ENCODE data around the gene LITAFD.

LITAFD gene

DNA sequence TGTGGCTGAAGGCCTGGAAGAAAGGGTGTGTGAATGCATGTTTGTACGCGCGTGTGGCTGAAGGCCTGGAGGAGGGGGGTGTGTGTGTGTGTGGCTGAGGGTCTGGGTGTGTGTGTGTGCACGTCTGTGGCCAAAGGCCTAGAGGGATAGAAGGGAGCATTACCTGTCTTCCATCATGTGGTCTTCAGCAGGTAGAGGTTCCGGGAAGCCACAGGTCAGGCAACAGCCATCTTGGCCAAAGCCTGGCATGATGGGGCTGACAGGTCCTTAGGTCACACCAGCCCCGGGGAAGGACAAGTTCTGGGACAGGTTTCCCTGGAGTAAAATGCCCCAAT lies 5.2 kb downstream of the LITAFD start:
- TF ChIP-seq, protein P1, sequence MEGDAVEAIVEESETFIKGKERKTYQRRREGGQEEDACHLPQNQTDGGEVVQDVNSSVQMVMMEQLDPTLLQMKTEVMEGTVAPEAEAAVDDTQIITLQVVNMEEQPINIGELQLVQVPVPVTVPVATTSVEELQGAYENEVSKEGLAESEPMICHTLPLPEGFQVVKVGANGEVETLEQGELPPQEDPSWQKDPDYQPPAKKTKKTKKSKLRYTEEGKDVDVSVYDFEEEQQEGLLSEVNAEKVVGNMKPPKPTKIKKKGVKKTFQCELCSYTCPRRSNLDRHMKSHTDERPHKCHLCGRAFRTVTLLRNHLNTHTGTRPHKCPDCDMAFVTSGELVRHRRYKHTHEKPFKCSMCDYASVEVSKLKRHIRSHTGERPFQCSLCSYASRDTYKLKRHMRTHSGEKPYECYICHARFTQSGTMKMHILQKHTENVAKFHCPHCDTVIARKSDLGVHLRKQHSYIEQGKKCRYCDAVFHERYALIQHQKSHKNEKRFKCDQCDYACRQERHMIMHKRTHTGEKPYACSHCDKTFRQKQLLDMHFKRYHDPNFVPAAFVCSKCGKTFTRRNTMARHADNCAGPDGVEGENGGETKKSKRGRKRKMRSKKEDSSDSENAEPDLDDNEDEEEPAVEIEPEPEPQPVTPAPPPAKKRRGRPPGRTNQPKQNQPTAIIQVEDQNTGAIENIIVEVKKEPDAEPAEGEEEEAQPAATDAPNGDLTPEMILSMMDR (conservative IDR thresholded peaks at IDR 0.05; ENCODE audit: low read depth, low read length) = no peak
- H3K4me3 ChIP-seq (ENCODE audit: low read depth, low read length) = no peak overlapping the region
- DNase-seq (ENCODE audit: low read depth) = no peak

DNA sequence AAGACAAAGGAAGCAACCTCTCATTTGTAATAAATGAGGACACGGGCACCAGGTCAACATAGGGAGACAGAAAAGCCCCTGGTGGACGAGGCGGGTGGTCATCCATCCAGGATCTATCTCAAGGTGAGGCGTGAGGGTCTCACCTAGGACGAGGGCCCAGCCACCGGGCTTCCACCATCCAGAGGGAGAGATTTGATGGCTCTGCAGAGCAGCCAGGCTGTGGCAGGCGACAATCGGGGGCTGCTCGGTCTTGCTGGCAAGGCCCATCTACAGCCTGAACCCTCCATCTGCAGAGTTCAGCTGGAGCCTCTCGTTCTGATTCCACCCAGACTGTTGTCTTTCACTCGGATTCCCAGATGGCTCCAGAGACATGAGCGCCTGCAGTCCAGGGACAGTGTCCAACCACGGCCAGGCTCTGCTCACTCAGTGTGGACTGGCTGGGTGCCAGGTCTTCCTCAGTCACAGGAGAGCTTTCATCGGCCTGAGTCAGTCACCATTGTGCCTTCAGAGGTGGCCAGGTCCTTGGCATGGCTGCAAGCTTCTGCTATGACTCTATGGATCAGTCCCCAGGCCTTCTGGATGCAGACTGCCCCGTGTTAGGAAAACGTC lies 5.9 kb downstream of the LITAFD start:
- TF ChIP-seq, protein P1 (conservative IDR thresholded peaks at IDR 0.05; ENCODE audit: low read depth, low read length) = no peak
- no peak for DNase-seq (ENCODE audit: low read depth)
- no peak overlapping the region for H3K4me3 ChIP-seq (ENCODE audit: low read depth, low read length)

- no peak for DNase-seq (ENCODE audit: low read depth)
- no peak overlapping the region for H3K4me3 ChIP-seq (ENCODE audit: low read depth, low read length)
- TF ChIP-seq, protein P1 (conservative IDR thresholded peaks at IDR 0.05; ENCODE audit: low read depth, low read length) = no peak
These were observed 7.1 kb downstream of the LITAFD start for GRCh38 chr16:8888951-8889892.

DNA sequence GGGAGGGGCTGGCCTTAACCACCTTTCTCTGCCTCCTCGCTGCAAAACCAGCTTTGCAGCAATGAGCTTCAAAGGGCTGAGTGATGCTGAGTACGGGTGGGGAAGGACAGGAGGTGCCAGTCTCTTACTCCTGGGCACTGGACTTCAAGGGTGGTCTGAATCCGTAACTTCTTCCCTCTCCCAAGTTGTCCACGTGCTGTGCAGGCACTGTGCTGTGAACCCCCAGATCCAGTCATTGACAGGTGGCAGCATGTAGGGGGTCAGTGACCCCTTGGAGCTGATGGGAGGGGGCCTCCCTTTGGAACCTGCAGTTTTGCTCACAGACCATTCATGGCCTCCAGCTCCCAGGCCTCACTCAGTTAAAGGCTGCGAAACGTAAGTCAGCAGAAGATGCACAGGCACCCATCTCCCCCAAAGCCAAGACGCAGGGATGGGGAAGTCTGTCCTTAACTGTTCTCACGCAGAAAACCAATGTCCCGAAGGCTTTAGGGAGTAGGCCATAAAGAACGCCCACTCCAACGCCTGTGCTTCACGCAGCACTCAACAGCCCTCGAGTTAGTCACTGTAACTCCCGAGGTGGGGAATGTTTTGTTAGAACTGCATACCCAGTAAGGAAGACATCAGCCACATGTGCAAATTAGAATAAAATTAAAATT lies 7.9 kb downstream of the LITAFD start:
- no peak overlapping the region for H3K4me3 ChIP-seq (ENCODE audit: low read depth, low read length)
- no peak for DNase-seq (ENCODE audit: low read depth)
- TF ChIP-seq, protein P1 (conservative IDR thresholded peaks at IDR 0.05; ENCODE audit: low read depth, low read length) = no peak

GRCh38 chr16:8890549-8890921 lies 8.4 kb downstream of the LITAFD start:
- no peak for DNase-seq (ENCODE audit: low read depth)
- TF ChIP-seq, protein P1 (conservative IDR thresholded peaks at IDR 0.05; ENCODE audit: low read depth, low read length) = no peak
- H3K4me3 ChIP-seq (ENCODE audit: low read depth, low read length) = no peak overlapping the region

DNA sequence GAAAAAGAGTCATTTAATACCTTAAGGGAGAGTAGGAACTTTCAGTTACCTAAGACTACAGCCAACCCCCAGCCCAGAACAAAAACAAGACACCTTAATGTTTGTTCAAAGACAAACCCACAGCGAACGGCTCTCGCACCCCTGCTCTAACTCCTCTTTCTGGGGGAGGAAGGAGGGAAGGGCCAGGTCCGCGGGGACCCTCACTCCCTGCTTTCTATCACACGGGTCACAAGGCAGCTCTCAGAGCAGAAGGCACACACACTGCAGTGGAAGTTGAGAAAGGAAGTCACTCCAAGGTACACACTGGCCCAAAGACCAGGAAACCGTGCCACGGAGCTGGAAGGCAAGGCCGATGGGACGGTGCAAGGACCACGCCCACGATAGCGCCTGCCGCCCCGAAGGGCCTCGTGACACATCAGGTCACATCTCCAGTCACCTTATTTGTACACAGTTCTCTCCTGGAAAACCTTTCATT lies 10.0 kb downstream of the LITAFD start:
- TF ChIP-seq, protein P1 (conservative IDR thresholded peaks at IDR 0.05; ENCODE audit: low read depth, low read length) = no peak
- H3K4me3 ChIP-seq (ENCODE audit: low read depth, low read length) = no peak overlapping the region
- DNase-seq (ENCODE audit: low read depth) = no peak

All from choroid plexus epithelial cell (primary cell).